GM21367 (cell line): ENCODE data around the gene AASS.
A peak's percentile ranks its signal among the peaks of the same experiment; 100 is the strongest.

Experiments
- ATAC-seq: cut with Tn5 transposase; IDR thresholded peaks from one replicate; pipeline ENCODE4 v1.9.1; 2021; ENCODE audit not compliant: unreplicated experiment

AASS gene

DNA sequence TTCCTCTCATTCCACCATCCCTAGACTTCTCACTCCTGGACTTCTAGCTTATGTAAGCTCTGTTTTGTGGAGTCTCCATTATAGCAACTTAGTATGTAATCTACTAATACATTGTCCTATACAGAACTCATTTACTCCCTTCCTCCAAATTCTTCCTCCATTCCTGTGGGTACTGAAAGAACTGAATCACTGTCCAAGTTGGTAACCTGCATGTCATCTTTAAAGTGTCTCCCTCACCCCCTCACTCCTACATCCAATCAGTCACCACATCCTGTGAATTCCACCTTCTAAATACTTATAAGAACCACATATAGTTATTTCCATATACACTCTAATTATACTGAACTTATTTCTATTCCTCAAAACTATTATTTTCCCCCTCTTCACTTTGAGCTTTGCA lies 20.3 kb downstream of the AASS start:
- ATAC-seq = no peak

DNA sequence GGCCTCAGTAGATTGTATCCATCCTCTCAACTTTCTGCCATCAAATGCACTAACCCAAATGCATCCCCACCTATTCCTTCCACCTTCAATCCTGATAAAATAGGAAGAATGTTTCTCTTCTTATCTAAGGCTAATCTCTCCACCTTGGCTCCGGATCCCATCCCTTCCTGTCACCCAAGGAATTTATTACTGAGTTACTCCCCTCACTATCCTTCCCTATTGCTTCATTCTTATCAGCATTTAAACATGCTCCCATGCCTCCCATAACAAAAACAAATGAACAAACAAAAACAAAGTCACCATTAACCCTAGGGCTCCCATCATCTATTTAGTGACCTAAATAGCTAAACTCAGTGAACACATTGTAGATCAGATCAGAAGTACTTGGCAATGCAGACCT lies 25.3 kb downstream of the AASS start:
- no peak for ATAC-seq

DNA sequence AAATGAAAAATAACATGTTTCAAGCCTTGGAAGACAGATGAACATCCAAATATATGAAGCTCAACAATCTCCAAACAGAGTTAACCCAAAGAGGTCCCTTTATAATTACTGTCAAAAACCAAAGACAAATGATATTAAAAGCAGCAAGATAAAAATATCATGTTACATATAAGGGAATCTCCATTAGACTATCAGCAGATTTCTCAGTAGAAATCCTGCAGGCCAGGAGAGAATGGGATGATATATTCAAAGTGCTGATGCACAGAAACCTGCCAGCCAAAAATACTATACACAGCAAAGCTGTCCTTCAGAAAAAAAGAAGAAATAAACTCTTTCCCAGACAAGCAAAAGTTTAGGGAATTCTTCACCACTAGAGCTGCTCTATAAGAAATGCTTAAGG lies 41.0 kb downstream of the AASS start:
- ATAC-seq = no peak

DNA sequence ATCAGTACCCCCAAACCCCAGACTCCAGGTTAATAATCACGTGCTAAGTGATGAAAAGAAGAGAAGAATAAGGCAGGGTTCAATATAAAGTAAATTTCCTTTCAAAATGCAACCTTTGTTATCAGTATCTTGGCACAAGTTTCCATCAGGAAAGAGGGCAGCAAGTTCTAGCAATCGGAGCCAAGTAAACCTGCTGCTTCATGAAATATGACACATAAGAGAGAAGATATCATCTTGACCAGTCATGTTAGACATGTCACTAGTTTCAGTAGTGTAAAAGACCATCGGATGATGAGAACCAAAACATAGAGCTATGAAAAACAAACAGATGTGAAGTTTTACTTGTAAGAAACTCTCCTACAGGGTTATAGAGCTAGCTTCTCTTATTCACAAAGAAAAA lies 44.0 kb downstream of the AASS start:
- no peak for ATAC-seq

DNA sequence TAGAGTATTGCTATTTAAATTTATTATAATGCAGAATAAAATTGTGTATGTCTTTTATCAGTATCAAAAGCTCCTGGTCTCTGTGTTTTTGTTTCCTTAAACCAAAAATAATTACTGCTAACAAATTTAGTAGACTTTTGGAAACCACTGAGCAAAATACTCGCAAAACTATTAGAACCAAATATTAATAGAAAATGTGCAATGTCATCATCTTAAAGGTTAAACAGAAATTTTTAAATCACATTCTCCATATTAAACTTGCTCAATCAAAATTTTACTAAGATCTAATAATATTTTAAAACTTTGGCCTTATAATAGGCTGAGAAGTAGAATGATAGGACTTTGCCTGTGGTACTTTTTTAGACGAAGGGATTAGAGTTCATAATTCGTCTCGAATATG lies 48.4 kb downstream of the AASS start:
- no peak for ATAC-seq

DNA sequence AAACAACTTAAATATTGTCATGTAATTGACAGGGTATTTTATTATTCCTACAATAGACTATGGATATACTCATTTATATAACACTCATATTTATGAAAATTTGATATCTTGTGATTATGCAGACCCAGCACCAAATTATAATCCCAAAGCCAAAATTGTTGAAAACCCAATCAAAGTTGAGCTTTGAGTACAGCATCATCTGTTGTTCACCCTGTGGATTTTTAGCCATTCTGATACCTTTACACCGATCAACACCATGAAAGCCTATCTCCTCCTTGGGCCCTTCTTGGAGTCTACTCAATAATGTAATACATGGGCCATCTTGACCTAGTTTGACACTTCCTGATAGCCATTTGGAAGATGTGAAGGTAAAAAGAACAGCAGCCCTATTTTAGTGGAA lies 49.5 kb downstream of the AASS start:
- ATAC-seq = no peak

DNA sequence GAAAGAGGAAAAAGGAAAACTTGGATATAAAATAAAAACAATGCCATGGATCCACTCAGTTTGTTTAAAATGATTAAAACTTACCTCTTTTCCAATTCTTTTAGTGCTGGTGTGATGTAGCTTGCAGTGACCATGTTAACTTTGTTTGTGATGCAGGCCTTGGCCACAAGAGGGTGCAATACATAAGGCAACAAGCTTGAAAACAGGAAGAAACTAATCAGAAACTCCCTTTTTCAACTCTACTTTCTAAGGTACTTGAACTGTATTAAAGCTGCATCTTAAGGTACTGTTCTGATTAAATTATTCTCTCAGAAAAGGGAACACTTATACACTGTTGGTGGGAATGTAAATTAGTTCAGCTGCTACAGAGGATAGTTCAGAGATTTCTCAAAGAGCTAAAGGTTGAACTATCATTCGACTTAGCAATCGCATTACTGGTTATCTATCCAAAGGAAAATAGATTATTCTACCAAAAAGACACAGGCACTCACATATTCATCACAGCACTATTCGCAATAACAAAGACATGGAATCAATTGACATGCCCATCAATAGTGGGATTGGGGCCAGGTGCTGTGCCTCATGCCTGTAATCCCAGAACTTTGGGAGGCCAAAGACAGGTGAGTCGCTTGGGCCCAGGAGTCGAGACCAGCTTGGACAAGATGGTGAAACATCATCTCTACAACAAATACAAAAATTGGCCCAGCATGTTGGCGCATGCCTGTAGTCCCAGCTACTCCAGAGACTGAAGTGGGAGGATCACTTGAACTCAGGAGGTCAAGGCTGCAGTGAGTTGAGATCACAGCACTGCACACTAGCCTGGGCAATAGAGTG lies 50.9 kb downstream of the AASS start:
- ATAC-seq = peak; percentile 98

DNA sequence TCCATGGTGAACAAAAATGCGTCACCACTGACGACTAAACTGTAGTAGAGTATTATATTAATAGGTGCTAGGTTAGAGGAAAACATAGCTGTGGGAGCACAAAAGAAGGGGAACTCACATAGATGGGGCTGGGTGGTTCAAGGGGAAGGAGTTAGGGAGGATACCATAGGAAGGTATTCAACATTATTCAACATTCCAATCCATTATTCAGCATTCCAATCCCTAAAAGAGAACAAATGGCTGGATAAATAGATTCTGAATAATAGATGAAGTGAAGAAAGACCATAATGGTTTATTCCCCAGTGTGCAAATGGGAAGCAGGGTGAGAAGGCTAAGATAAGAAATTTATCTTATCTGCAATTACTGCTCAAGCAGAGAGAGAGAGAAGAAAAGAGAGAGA lies 61.4 kb downstream of the AASS start:
- no peak for ATAC-seq

DNA sequence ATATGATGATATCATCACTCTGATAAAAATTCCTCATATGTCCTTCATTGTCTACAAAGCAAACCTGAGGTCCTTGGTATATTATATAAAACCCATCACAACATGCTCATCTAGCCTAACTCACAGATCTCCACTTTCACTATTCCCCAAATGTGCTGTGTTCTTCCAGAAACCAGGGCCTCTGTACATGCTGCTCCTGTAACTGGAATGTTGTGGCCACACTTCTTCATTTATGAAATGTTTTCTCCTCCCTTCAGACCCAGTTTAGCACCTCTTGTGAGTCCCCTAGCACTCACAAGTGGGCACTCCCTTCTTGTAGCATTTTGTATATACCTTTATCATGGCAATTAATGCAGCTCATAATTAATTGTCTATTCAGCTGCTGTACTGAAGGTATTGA lies 61.9 kb downstream of the AASS start:
- ATAC-seq = no peak

DNA sequence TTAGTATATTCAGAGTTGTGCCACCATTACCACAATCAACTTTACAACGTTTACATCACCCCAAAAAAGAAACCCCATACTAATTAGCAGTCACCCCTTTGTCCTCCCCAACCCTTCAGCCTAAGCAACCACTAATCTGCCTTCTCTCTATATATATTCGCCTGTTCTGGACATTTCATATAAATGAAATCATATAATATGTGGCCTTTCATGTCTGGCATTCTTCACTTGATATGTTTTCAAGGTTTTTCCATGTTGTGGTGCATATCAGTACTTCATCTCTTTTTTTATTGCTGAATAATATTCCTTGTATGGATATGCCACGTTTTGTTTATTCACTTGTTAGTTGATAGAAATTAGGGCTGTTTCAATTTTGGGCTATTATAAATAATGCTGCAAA lies 70.4 kb downstream of the AASS start:
- no peak for ATAC-seq

DNA sequence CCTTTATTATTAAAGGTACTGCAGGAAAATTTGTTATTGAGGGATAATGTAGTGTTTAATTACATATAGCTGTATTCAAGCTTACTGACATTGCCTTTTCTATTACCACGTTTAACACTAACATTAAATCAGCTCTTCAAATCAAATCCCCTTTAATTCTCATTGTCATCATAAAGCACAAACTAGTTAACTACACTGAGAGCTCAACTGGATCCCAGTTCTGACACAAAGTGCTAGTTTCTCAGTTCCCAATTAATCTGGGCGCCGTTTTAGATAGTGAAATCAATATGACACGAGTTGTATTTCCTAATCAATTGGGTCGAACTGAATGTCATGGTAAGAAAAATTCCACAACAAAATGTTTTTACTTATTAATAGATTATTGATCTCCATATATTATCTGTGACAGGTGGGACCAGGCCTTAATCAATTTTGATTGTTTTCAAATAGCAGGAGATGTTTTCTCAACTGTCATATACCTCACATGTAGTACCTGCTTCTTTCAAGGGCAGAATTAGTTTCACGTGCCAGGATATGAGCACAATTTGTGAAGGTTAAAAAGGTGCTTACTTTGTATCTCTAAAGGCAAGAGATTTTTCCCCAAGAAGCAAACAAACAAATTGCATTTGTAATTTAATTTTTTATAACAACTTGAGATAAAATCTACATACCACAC lies 71.0 kb downstream of the AASS start:
- no peak for ATAC-seq

DNA sequence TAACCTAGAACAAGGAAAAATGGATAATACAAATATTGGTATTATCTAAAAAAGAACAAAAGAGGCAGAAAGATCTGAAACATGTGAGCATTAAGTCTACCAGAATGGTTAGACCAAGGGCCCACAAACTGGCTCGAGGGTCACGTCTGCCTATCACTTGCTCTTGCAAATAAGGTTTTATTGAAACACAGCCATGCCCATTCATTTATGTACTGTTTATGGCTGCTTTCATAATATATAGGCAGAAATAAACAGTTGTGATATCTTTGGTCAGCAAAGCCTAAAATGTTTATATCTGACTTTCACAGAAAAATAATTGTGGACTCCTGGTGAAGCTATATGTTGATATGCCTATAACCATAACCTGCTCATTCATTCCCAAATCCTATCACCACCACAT lies 71.8 kb downstream of the AASS start:
- ATAC-seq = no peak

DNA sequence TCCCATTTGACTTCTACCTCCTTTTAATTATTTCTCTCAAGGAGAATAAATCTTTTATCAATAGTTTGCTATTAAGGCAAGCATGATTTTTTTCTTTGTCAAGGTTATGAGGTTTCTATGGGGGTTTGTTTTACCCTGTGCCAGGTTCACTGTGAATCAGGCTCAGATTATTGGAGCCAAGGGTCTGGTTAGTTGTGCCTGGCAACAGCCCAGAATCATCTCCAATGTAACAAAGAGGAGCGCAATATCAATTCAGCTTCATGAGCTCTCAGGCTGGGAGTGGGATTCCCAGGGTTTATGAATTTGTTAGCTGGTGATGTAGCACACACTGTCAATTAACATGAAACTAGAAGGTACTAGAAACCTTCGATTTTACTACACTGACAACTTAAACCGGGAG lies 73.2 kb downstream of the AASS start:
- ATAC-seq = no peak

DNA sequence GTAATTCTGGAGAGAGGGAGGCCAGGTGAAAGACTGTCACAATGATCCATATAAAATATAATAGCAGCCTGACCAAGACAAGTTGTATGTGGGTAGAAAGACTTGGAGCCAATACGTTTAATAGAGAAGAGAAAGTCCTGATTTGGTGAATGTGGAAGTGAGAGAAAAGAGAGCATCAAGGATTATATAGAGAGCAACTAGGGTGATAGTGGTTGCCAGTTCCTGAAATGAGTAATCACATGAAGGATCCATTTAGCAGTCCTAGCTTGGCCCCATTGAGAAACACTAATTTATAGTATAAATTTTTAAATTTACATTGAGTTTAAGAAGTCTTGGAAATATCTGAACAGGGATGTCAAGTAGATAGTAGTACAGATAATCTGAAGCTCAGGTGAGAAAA lies 74.0 kb downstream of the AASS start:
- no peak for ATAC-seq

DNA sequence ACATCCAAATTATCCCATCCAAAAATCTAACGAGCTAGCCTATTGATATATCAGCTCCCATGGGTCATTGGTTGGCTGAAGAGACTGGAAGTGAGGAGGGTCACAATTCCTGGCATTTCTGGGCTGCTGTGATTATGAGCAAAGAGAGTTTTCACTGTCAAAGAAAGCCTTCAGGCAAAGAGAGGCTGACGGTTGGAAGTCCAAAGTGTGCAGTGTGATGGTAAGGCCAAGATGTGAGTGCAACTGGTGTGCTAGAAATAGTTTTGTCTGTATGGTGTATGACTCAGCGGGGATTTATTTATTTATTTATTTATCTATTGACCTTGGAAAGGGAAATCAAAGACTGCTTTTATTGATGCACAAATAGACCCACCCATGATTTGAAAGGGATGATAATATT lies 75.0 kb downstream of the AASS start:
- ATAC-seq = no peak

DNA sequence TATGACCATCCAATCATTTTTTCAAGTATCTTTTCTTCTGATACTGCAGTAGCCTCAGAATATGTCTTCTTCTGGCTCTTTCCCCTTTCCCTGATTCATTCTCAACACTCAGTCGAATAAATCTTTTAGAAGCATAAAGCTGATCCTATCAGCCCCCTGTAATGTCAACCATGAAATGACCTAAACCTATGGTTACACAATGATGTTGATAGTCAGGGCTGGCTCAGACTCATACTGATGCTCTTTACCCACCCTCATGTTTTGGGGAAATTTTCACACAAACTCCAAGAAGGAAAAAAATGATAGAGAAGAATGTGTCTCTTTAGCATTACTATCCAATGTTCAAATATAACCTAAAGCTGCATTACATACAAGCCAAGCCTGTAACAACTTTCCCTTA lies 76.0 kb downstream of the AASS start:
- ATAC-seq = no peak

DNA sequence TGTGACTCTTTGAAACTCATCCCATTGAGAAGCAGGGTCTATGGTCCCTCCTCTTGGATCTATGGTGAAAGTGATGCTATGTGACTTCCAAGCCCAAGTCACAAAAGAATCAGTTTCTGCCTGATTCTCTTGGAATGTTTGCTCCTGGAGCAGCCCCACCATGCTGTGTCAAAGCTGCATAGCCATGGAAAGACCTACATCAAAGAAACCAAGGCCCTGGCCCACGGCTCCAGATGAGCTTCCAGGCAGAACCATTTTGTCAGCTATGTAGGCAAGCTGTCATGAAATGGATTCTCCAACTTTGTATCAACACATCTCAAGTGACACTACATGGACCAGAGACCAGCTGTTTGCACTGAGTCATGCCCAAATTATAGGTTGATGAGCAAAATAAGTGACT lies 77.0 kb downstream of the AASS start:
- no peak for ATAC-seq

DNA sequence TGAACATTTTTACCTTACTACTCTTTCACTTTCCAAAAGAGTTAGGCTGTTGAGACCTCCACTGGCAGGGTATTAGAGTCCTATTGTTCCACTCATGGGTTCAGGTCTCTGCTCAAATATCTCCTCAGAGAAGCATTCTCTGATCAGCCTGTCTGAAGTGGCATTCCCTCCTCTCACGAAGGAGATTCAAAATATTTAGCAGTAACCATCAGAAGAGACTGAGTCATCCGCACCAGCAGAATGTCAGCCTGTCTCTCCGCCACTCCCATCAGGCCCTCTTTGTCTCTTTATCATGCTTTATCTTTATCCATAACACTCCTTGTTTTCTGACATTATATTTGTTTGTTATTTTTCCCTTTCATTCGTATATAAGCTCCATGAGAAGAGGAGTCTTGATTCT lies 79.1 kb downstream of the AASS start:
- ATAC-seq = no peak

DNA sequence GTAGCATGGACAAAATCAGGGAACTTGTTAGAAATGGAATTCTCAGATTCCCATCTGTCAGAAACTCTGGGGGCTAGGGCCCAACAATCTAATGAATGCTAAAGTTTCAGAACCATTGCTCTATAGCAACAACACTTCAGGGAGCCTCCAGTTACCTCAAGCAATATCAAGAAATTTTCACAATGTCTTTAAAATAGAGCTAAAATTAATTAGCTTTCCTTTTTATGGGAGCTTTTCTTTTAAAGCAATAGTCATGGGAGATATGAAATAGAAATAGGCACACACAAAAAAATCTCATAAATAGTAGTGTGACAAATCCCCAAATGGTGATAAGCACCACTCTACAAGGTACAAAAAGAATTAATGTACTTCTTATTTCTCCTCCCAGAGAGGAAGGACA lies 80.9 kb downstream of the AASS start:
- ATAC-seq = no peak

DNA sequence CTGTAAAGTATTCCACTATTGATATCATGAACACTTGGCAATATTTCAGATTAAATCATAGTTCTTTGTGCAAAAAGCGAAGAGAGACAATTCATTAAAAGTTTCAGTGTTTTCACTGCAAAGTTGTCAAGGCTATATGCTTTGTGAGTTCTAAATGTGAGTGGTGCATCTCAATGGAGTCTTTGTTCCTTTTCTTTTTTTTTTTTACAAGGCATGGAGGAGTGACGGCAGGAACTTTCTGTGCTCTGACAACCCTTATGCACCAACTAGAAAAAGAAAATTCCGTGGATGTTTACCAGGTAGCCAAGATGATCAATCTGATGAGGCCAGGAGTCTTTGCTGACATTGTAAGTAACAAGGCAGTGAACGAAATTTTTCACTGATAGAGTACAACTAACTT lies 84.5 kb downstream of the AASS start:
- no peak for ATAC-seq

DNA sequence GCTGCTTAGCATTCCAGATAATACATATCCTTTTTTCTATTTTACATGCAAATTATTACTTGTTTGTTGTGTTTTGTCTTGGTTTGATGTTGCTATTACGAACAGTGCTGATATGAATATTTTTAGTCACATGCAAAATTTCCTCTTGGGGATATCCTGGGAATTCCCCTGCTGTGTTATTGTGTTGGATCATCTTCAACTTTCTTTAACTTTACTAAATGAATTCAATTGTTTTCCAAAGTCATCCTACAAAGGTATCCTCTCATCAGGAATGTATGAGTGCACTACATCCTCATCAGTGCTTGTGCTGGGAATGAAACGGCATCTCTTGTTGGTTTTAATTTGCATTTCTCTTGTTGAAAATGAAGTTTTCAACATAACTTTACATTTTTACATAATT lies 87.1 kb downstream of the AASS start:
- no peak for ATAC-seq

DNA sequence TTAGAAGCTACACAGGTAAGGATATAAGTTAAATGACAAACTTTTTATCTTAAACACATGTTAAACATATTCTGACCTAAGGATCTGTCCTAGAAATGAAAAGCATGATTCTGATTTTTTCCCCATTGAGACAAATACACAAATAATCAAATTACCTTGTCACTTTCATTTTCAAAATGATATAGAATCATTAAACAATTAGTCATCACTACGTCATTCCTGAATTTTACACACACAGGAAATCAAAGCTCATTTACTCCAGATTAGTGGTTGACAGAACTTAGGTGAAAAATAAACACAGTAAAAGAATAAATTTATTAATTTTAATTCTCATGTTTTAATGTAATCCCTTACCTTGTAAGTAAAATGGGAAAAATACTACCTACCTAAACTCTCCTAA lies 89.0 kb downstream of the AASS start:
- no peak for ATAC-seq

DNA sequence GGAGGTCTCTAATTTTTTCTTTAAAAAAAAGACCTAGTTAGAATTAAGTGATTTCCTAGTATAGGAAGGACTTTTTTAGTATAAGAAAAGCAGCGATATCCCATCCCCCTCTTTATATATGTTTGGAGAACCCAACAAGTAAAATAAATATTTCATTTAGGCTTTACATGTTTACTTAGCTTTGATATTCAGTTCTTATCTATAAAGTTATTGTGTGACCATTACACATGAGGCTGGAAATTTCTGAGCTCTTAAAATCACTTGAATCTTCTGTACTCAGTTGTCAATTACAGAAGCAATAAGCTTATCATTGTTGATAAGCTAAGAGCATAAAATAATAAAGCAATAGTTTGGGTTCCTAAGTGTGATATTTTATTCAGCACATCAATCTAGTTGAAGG lies 89.7 kb downstream of the AASS start:
- ATAC-seq = no peak
